GM19438 (cell line): ENCODE results near the gene HBZ.
"Not testable (repeated sequence)": the region's sequence is repeated elsewhere in the genome, so short reads cannot be mapped to it uniquely, and the experiment has no call there.

Source experiments
- ATAC-seq: cut with Tn5 transposase; IDR thresholded peaks from one replicate; pipeline ENCODE4 v1.9.1; 2021; ENCODE audit warnings: low read depth; ENCODE audit not compliant: unreplicated experiment

HBZ gene

GRCh38 chr16:152141-153128 lies at the start of gene HBZ:
Gene HBZ, plus strand, starts transcription at chr16:152644. Its CDS starts 266 bp downstream, at chr16:152910.
- ATAC-seq, result no peak

GRCh38 chr16:104355-104754 lies 48.1 kb upstream of the HBZ start:
- no peak for ATAC-seq

GRCh38 chr16:104928-105327 lies 47.5 kb upstream of the HBZ start:
- ATAC-seq, result no peak

GRCh38 chr16:105521-105920 lies 46.9 kb upstream of the HBZ start:
- no peak for ATAC-seq

- ATAC-seq, result no peak
Observed at GRCh38 chr16:106623-107324, 45.7 kb upstream of the HBZ start.

- ATAC-seq, result no peak
Observed at GRCh38 chr16:112153-112840, 40.1 kb upstream of the HBZ start.

GRCh38 chr16:114327-114726 lies 38.1 kb upstream of the HBZ start:
- no peak for ATAC-seq

- no peak for ATAC-seq
Observed at GRCh38 chr16:116015-116414, 36.4 kb upstream of the HBZ start.

GRCh38 chr16:117379-118365 lies 34.8 kb upstream of the HBZ start:
- no peak for ATAC-seq

GRCh38 chr16:118857-119256 lies 33.6 kb upstream of the HBZ start:
- ATAC-seq, result no peak

GRCh38 chr16:119295-119694 lies 33.1 kb upstream of the HBZ start:
- ATAC-seq, result no peak

- ATAC-seq, result no peak
Observed at GRCh38 chr16:119835-120491, 32.5 kb upstream of the HBZ start.

GRCh38 chr16:120756-121155 lies 31.7 kb upstream of the HBZ start:
- no peak for ATAC-seq

GRCh38 chr16:122361-122760 lies 30.1 kb upstream of the HBZ start:
- no peak for ATAC-seq

- not testable (repeated sequence) for ATAC-seq
Observed at GRCh38 chr16:123558-124350, 28.7 kb upstream of the HBZ start.

GRCh38 chr16:125011-125410 lies 27.4 kb upstream of the HBZ start:
- no peak for ATAC-seq

GRCh38 chr16:129075-129474 lies 23.4 kb upstream of the HBZ start:
- no peak for ATAC-seq

GRCh38 chr16:130533-131173 lies 21.8 kb upstream of the HBZ start:
- no peak for ATAC-seq
